ENCODE data around the gene SSTR3.
A peak's percentile ranks its signal among the peaks of the same experiment; 100 is the strongest.

The SSTR3 gene

GRCh38 chr22:37241351-37242142 is 29.3 kb upstream of the SSTR3 start:
- Histone ChIP-seq H3K4me3 (no peak overlapping the region), H3K27ac (peak overlapping the region in 1 of 2 donors; percentile 4)
- no peak for TF ChIP-seq CTCF (IDR thresholded peaks at IDR 0.05)
- DNase-seq (ENCODE audit: low spot score) = no peak

GRCh38 chr22:37240941-37241320 is 28.7 kb upstream of the SSTR3 start:
- no peak for TF ChIP-seq CTCF (IDR thresholded peaks at IDR 0.05)
- H3K4me3 ChIP-seq = no peak overlapping the region
- H3K27ac ChIP-seq = no peak overlapping the region
- no peak for DNase-seq (ENCODE audit: low spot score)

- TF ChIP-seq CTCF (IDR thresholded peaks at IDR 0.05) = no peak
- Histone ChIP-seq H3K27ac (no peak overlapping the region), H3K4me3 (no peak overlapping the region)
- no peak for DNase-seq (ENCODE audit: low spot score)
These were observed 28.1 kb upstream of the SSTR3 start for GRCh38 chr22:37240240-37240940.

- DNase-seq (ENCODE audit: low spot score) = no peak
- no peak for TF ChIP-seq CTCF (IDR thresholded peaks at IDR 0.05)
- Histone ChIP-seq H3K4me3 (no peak overlapping the region), H3K27ac (no peak overlapping the region)
These were observed 27.3 kb upstream of the SSTR3 start for GRCh38 chr22:37239336-37240239.

- TF ChIP-seq CTCF (IDR thresholded peaks at IDR 0.05) = no peak
- H3K4me3 ChIP-seq = no peak overlapping the region
- no peak for DNase-seq (ENCODE audit: low spot score)
- no peak overlapping the region for H3K27ac ChIP-seq
These were observed 25.3 kb upstream of the SSTR3 start for GRCh38 chr22:37237371-37238268.

- no peak overlapping the region for H3K4me3 ChIP-seq
- no peak for DNase-seq (ENCODE audit: low spot score)
- no peak for TF ChIP-seq CTCF (IDR thresholded peaks at IDR 0.05)
- no peak overlapping the region for H3K27ac ChIP-seq
These were observed 23.8 kb upstream of the SSTR3 start for GRCh38 chr22:37235897-37236607.

Data from coronary artery (tissue), 2 donors.